GM13977 (cell line): ENCODE measurements around the gene WARS2.

ENCODE experiments used
- DNase-seq: peaks from one replicate; pipeline ENCODE4 v3.0.0; 2012; ENCODE audit warnings: low spot score
- in situ Hi-C: fragments of 300-500 bp; cut with MboI; formaldehyde crosslinking; loops from one replicate; pipeline ENCODE4 v1.12.0; 2022; ENCODE audit warnings: low sequenced_read_pairs, low pct_unique_long_range_greater_than_20kb, mixed read lengths, inconsistent platforms; ENCODE audit not compliant: unreplicated experiment
- TF ChIP-seq, protein P1 (sequence below): IDR thresholded peaks from 2 replicates; pipeline ENCODE4 v1.5.1; 2012; ENCODE audit warnings: mild to moderate bottlenecking, control low read depth; ENCODE audit not compliant: insufficient read depth; ENCODE audit errors: extremely low read depth, missing control alignments

The WARS2 gene

DNA sequence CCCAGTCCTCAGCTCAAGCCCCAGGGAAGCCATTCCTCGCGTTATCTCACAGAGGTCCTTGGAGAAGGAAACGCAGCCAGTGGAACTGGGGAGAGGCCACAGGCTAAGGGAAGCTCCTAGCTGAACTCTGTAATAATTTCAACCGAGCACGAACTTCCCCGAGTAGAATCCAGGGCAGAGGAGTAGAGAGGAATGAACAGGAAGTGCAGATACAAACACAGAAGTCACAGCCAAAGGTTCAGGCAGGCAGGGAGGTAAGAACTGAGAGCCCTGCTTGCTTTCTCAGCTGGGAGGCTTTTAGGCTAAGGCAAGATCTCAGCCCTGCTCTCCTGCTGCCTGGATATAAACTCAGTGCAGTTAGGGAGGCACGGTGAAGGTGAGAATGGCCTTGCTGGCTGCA is 23.7 kb downstream of the WARS2 start:
- no peak for DNase-seq
- TF ChIP-seq, protein P1, sequence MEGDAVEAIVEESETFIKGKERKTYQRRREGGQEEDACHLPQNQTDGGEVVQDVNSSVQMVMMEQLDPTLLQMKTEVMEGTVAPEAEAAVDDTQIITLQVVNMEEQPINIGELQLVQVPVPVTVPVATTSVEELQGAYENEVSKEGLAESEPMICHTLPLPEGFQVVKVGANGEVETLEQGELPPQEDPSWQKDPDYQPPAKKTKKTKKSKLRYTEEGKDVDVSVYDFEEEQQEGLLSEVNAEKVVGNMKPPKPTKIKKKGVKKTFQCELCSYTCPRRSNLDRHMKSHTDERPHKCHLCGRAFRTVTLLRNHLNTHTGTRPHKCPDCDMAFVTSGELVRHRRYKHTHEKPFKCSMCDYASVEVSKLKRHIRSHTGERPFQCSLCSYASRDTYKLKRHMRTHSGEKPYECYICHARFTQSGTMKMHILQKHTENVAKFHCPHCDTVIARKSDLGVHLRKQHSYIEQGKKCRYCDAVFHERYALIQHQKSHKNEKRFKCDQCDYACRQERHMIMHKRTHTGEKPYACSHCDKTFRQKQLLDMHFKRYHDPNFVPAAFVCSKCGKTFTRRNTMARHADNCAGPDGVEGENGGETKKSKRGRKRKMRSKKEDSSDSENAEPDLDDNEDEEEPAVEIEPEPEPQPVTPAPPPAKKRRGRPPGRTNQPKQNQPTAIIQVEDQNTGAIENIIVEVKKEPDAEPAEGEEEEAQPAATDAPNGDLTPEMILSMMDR: no peak

DNA sequence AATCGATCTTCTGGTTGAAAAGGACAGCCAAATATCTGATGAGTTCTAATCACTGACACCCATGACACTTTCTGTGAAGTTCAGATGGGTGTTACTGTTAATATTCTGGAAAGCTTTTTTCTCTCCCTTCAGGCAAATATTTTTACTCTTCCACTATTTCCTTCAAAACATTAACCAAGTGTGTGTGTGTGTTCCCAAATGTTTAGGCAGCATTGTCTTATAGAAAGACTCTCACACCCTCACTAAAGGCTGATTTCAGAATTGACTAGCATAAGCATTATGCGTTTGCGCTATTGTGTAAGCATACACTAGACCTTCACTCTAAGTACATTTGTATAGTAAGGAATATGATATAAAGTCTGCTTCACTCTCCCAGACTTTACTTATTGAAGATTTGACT is 24.7 kb downstream of the WARS2 start:
- TF ChIP-seq, protein P1: no peak
- DNase-seq: no peak
- in situ Hi-C loops: no loop called here

More for the DNA sequence above, 23.7 kb downstream of the WARS2 start:
- in situ Hi-C loops: no loop called here

DNA sequence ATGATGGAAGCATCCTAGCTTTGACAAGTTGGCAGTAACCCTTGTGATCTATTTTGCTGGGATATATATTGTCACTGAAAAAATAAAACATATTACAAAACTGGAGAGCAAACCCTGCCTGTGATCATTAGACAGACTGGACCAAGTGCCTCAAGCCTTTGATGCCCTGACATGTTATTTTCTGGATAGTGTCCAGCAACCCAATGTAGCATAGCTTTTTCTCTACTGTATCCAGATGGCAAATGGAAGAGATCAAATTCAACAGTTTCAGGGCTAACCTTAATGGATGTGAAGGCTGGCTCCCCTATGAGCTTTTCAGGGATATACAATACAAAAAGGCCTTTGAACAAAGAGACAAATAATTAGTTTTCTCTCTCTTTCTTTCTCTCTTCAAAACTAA is 25.1 kb downstream of the WARS2 start:
- no peak for DNase-seq
- in situ Hi-C loops: no loop called here
- TF ChIP-seq, protein P1: no peak

DNA sequence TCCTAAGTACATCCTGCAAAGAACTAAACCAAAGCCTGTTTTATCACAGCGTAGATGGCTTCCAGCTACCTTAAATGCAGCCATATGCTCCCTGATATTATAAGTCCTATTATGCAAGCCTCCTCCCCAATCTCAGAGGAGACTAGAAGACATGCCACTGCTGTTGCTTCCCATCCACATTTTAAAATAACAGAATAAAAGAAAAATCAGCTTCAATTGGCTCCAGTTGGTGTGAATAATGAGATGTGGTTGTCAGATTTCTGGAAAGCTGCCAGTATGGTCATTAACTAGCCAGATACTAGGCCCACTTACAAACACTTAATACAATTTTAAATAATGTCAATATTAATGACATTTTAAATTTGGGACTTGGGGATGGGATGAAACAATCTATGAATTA is 25.7 kb downstream of the WARS2 start:
- TF ChIP-seq, protein P1: no peak
- no peak for DNase-seq
- in situ Hi-C loops: no loop called here

DNA sequence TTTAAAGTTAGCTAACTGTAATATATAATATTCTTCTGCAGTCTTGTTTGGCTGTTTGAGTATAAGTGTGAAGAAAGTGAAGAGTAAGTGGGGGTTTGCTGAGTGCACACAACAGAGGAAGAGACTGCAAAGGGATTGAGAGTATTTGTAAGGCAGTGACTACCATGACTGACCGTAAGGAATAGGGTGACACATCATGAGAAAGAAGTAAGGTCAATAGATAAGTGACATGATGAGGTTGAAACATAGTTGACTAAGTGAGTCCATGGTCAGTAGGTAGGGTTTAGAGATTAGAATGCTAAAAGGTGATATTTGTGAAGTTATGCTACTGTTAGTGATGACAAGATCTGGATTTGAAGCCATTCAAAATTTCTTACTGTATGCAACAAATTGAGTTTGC is 27.7 kb downstream of the WARS2 start:
- TF ChIP-seq, protein P1: no peak
- in situ Hi-C loops: no loop called here
- no peak for DNase-seq

DNA sequence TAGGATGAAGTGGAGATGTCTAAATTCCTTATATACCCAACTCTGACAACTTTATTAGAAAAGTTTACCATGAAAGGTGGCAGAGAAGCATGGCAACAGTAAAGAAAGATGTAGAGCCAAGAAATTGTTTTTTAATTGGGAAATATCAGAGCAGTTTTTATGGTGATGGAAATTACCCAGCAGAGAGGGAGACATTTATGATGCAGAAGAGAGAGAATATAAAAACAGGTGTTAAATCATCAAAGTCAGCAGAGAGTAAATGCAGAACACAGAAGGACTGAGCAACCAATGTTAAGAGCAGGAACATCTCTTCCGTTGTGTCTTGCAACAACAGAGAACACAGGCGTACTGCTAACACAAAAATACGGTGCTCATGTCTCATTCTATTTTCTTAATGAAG is 28.2 kb downstream of the WARS2 start:
- in situ Hi-C loops: no loop called here
- DNase-seq: no peak
- TF ChIP-seq, protein P1: no peak

DNA sequence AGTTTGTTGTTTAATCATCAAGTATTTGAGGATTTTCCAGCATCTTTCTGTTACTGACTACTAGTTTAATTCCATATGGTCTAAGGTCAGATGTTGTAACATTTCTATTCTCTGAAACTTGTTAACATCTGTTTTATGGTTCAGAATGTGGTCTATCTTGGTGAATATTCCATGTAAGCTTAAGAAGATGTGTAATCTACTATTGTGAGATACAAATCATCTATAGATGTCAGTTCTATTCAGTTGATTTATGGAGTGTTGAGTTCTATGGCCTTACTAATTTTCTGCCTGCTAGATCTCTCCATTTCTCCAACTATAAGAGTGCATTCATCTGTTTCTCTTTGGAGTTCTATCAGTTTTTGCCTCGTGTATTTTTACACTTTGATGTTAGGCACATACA is 31.5 kb downstream of the WARS2 start:
- in situ Hi-C loops: no loop called here
- TF ChIP-seq, protein P1: no peak
- no peak for DNase-seq
